NCI-H187 (cell line): ENCODE results near the gene AFAP1L2.

Experiments
- DNase-seq, 2 experiments: peaks; one replicate each; lab custom pipeline; 2025; lab: John Stamatoyannopoulos, UW

The AFAP1L2 gene

DNA sequence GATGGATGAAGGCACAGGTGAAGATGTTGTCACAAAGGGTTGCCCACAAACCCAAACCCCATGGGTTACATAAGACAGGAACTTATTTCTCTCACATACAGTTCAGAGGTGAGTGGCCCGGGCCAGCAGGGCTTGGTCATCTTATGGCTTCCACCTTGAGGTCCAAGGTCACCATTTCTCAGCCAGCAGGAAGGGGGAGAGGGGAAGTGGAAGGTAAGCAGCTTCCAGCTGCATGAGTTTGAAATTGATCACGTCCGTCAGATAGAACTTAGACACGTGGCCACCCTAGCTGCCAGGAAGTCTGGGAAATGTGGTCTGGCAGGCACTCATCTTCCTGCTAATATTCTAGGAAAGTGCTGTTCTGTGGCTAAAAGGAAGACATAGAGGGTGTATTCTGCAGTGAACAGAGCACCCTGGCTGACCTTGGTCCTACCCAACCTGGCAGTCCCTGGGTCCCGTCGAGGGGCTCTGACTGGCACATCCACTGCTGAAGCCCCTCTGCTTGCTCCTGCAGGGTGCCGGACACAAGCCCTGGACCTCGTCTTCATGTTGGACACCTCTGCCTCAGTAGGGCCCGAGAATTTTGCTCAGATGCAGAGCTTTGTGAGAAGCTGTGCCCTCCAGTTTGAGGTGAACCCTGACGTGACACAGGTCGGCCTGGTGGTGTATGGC is 115.7 kb downstream of the AFAP1L2 start:
- no peak for DNase-seq

DNA sequence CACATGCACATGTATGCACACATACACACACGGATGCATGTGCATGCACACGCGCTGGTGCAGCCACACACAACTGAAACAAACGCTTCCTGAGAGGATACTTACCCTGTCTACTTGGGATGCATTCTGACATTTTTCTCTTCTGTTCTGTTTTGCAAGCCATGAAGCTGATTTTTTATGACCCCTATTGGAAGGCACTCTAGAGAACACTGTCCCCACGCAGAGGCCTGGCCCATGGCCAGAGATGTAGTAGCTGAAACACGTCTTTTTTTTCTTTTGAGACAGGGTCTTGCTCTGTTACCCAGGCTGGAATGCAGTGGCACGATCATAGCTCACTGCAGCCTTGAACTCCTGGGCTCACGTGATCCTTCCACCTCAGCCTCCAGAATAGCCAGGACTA is 117.4 kb downstream of the AFAP1L2 start:
- no peak for DNase-seq

DNA sequence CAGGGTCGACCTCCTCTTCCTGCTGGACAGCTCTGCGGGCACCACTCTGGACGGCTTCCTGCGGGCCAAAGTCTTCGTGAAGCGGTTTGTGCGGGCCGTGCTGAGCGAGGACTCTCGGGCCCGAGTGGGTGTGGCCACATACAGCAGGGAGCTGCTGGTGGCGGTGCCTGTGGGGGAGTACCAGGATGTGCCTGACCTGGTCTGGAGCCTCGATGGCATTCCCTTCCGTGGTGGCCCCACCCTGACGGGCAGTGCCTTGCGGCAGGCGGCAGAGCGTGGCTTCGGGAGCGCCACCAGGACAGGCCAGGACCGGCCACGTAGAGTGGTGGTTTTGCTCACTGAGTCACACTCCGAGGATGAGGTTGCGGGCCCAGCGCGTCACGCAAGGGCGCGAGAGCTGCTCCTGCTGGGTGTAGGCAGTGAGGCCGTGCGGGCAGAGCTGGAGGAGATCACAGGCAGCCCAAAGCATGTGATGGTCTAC is 118.3 kb downstream of the AFAP1L2 start:
- no peak for DNase-seq

DNA sequence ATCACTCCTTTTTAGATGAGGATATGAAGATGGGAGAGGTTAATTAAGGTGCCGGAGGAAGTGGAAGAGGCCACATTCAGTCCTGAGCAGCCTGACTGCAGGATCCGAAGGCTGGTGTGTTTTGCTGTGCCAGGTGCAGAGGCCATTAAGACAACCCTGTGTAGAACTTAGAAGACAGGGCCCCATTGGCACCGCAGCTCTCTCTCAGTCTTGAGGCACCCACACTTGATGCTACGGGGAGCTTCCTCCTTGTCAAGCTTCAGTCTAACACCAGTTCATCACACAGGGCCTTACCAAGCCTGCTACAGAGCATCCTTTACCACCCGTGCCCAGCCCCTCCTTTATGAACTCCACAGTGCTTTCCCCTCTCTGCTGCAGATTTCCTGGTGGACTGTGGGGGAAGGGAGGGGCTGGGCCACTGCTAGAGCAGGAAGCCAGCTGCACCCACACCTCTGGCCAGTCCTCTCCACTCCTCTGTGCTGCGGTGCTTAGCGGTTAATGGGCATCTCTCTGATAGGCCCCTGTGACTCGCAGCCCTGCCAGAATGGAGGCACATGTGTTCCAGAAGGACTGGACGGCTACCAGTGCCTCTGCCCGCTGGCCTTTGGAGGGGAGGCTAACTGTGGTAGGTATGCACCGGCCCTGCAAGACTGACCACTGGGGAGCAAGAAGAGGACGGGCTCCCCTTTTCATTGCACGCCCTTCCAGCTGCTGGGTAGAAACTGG is 119.8 kb downstream of the AFAP1L2 start:
- DNase-seq, result no peak

DNA sequence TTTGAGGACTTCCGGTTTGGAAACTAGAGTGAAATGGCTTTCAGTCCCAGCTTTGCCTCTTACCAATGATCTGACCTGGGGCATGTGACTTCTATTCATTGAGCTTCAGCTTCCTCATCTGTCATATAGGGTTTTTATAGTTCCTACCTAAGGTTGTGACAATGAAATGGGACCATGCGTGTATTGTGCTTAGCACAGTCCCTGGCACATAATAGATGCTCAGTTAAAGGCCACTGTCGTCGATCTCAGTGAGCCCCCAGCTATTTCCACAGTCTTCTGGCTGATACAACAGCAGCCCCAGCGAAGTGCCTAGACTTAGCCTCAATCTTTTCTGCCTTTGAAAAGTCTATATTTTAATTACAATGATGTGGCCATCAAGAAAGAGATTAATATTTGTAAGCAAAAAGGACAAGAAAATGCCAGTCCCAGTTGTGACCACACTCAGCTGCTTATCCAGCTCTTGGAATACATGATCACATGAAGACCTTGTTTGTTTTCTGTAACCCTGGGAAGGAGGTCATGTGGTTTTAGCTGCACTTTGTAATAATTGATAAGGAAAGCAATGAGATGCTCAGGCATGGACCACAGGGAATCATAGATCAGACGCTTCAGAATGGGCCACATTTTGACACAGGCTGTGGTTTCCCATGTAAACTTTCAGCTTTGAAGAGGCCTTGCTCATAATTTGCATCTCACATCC is 120.6 kb downstream of the AFAP1L2 start:
- no peak for DNase-seq

DNA sequence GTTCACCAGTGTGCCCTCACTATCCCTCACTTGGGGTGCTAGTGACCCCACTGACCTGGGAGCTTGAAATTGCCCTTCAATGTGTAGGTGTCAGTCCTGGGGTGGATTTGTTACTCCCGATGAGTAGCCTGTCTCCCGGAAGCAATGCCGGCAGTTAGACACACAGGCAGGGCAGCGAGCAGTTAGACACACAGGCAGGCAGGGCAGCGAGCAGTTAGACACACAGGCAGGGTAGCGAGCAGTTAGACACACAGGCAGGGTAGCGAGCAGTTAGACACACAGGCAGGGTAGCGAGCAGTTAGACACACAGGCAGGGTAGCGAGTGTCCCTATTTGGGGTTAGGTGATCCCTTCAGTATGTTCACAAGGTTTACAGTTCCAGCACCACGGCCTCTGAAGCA is 121.2 kb downstream of the AFAP1L2 start:
- no peak for DNase-seq

DNA sequence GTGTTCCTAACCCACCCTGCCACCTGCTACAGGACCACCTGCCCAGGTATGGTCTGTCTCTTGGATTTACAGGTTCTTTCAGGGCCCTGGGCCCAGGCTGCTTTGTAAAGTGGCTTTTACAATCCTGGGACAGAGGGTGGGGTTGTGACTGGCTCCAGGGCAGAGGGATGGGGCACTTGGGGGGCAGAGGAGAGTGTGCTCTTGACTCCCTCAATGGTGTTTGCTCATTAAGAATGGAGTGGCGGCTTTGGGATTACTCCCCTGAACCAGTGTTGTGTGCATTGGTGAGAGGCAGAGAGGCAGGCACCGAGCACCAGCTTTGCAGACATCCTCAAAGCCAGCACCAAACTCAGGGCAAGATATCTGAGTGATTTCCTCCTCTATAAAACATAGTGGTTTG is 121.8 kb downstream of the AFAP1L2 start:
- no peak for DNase-seq

DNA sequence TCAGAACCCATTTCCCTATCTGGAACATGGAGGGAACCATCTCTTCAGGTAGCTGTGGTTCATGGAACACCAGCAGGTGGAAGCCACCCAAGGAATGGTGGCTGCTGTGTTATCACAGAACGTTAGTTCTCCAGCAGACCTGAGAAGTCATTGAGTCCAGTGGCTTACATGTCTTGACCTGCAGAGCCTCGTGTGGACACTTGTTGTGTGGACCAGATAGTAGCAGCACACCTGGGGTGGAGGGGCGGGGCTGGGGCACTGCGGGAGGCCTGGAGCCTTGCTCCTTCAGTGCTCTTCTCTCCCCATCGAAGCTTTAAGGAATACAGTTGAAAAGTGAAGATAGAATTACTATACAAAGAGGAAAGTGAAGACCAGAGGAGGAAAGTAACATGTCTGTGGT is 122.8 kb downstream of the AFAP1L2 start:
- DNase-seq, result no peak

DNA sequence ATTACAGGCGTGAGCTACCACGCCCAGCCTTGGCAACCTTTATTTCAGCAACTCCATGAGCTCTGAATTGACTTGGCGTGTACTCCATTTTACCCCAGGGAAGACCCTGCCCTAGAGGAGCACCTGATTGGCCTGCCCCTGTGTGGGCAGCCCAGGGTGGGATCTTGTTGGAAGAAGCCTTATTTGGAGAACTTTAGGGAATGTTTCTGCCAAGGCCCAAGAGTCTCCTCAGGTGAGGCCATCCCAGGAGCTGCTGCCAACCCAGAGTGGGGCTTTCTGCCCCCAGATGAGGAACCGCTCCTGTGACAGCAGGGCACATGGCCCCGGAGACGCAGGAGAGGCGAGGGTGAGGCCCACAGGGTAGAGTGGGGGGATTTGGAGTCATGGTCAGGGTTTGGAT is 123.3 kb downstream of the AFAP1L2 start:
- no peak for DNase-seq

DNA sequence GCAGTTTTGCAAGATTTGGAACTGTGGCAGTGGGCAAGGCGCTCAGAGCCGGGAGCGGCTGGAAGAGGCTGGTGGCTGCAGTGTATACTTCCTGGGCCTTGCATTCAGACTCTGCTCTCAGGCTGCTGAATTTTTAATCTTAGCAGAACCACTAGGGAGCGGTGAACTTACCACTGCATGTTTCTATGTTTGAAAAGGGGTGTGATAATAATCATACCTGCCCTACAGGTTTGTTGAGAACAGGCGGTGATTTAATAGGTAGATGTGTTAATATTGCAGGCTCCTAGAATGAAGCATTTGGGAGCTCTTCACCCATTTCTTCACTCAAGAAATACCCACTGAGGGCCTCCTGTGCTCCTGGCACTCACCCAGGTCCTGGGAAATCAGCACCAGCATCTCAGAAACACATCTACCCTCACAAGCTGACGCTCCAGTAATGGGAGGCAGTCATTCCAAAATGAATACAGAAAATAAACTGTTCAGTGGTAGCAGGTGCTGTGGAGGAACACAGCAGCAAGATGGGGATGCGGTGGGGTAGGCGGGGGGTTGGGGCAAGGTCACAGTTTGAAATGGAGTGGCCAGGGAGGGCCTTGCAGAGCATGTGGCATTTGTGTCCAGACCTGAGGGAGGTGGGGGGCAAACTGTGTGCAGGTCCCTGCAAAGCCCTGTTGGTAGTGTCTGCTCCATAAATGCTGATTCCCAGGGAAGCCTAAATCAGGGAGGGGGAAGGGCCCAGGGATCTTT is 124.2 kb downstream of the AFAP1L2 start:
- DNase-seq, result no peak

DNA sequence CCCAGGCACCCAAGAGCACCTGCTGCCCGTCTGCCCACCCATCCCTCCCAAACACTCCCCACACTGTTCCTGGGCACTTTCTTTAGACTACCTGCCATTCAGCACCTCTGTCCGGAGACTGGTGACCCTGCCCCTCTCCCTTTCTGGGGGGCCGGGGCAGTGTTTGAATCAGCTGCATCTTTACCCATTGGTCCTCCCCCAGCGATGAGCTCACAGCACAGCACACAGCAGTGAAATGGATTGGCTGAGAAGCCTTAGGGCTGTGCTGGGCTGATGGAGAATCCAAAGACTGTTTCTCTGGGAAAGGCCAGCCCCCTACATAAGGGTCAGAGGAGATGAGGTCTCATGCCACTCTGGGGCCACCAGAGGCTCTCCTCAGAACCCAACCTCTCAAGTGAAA is 125.0 kb downstream of the AFAP1L2 start:
- DNase-seq, result no peak

DNA sequence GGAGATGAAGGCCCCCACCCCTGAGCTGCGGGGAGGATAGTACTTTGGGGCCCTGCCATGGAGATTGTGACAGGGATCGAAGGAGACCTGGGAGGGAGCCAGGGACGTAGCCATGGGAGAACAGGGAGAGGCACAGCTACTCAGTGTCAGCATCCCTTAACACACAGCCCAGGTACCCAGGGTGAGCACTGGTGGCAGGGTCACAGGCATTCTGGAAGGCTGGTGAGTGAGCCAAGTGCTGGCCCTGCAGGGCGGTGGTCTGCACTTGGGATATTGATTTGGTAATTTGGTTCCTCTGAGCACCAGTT is 125.5 kb downstream of the AFAP1L2 start:
- no peak for DNase-seq

DNA sequence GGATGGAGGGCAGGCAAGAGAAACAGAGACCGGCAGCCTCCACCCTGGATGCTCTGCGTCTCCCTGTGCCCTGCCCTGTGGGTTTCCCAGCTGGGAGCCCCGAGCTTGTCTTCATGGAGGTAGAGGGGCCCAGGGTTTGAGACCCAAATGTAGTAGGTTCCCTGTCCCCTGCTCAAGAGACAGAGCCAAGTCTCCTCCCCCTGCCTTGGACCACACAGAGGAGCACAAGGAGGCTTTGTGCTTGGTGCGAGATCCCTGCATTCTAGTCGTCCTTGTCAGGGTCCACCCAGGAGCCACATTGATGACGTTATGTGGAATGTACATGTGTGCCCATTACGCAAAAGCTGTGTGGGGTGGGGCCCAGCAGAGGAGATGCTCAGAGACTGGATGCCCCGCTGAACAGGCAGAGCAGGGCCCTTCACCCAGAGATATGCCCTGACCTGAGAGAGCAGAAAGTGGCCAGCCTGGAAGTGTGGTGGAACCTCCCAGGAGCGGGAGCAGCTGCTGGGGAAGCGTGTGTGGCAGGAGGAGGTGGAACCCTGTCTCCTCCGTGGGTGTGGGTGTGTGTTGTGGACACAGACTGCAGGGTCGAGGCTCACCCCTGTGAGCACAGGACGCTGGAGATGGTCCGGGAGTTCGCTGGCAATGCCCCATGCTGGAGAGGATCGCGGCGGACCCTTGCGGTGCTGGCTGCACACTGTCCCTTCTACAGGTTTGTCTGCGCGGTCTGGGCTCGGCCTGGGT is 126.0 kb downstream of the AFAP1L2 start:
- no peak for DNase-seq

DNA sequence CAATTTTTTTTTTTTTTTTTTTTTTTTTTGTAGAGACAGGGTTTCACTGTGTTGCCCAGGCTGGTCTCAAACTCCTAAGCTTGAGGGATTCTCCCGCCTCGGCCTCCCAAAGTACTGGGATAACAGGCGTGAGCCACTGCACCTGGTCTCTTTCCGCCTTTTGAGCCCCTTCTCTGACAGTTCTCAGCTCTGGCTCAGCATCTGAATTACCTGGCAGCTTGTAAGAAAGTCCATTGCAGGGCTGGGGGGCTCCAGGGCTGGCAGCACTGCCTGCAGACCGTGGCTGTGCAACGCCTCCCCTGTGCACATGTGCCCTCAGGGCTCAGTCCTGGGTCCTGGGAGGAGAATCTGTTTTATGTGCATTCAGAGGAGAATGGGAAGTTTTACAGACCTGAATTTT is 127.6 kb downstream of the AFAP1L2 start:
- no peak for DNase-seq

DNA sequence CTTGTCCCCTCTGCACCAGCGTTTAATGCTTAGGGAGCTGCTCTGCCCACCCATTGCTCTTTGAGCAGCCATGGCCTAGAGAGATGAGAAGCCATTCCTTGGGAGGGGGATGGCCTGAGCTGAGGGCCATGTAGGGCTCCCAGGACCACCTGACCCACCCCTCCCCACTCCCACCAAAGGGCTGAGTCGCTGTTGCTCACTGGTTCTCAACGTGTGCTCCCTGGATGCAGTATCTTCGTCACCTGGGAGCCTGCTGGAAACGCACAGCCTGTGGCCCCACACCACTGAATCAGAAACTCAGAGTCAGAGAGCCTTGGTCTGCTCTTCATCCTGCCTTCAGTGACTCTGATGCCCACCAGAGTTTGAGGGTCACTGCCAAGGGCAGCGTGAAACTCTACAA is 128.2 kb downstream of the AFAP1L2 start:
- DNase-seq, result no peak

DNA sequence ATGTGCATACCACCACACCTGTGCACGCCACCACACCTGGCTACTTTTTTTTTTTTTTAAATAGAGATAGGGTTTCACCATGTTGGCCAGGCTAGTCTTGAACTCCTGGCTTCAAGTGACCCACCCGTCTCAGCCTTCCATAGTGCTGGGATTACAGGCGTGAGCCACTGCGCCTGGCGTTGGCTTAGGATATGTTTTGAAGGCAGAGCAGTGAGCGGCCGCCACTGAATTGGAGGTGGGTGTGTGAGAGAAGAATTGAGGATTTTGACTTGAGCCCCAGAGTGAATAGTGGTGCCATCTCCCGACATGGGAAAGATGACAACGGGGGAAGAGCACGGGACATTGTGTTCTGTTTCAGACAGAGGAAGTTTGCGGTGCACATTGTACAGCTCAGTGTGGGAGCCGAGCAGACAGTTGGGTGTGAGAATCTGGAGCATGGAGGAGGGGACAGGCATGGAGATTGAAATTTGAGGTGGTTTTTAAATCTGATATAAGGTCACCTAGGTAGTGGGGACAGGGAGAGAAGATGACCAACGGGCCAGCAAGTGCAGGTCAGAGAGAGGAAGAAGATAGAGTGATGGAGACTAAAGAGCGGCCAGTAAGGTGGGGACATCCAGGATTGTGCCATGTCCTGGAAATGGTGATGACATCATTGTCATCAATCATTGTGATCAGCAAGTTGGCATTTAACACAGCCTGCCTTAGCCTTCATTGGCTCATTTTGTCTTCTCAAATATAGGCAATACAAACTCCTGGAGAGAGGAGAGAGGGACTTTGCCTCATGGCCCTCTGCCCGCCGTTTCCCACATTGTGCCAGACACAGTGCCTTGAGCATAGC is 129.5 kb downstream of the AFAP1L2 start:
- no peak for DNase-seq

DNA sequence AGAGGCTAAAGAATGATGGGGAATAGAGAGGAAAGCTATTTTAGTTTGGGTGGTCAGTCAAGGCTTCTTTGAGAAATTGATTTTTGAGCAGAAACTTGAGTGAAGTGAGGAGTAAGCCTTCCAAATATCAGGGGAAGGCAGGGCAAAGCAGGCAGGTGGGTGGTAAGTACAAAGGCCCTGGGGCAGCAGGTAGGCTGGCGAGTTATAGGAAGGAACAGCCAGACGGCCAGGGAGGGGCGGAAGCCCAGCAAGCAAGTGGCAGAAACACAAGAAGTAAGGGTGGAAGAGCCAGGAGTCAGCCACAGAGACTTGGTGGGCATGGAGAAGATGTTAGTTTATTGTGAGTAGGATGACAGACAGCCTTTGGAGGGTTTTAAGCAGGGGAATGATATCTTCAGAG is 130.4 kb downstream of the AFAP1L2 start:
- no peak for DNase-seq

DNA sequence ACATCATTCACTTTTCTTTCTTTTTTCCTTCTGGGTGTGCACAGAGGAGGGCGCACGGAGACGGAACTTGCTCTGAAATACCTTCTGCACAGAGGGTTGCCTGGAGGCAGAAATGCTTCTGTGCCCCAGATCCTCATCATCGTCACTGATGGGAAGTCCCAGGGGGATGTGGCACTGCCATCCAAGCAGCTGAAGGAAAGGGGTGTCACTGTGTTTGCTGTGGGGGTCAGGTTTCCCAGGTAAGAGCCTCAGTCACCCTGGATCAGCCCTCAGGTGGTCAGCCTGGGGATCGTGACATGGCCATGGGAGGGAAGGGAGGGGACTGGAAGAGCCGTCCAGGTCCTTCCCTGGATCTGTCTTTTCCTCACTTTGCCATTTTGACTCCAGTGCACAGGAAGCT is 131.6 kb downstream of the AFAP1L2 start:
- no peak for DNase-seq

DNA sequence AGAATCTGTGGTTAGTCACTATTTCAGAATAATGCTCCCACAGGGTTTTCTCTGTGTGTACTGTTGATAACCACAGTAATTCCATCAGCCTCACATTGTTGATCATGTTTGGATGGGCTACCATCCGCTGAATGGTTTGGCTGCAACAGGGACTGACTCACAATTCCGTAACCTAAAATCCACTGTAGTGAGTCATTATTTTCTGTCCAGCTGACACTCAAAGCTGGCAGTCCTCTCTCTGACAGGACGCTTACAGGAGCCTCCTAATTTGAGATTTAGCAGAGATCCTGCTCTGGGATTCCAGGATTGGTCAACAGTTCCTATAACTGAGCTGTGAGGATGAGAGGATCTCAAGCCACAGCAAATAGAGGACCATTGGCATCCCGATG is 132.5 kb downstream of the AFAP1L2 start:
- no peak for DNase-seq

DNA sequence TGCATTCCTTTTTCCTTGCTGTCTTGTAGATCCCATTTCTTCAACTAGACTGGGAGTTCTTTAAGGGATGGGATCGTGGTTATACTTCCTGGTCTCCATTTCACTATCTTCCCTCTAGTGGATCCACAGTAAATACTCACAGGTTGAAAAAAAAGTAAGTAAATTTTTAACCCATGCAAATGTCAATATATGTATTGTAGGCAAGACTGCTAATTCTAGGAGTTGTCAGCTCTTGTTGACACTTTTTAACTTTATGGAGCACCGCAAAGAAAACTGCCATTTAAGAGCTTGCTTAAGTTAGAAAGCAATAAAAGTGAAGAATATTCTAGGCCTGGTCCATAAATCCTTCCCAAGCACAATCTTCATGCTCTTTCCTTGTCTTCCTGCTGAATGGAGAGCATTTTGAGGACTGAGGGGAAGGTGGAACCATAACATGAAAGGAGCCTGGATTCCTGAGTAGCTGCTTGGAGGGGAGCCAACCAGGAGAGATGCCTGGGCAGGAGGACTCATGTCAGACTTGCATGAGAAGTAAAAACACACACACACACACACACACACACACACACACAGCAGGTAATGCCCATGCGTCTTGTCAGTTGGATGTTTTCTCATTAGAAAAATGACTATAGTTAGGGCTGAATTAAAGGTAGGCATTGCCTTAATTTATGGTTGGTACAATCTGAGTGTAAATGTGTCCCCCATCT is 133.1 kb downstream of the AFAP1L2 start:
- no peak for DNase-seq
